Endometrial microvascular endothelial cells (primary cell): ENCODE measurements around the gene PLCL2. TPM values are rescaled to one million over a fixed set of nuclear protein-coding genes. Genes with fewer than 3 reads are reported as not detected.

Source experiments
- in situ Hi-C: cut with HindIII; loops from 2 replicates; pipeline ENCODE4 v1.10.0; 2017; ENCODE audit warnings: low sequenced_read_pairs, low pct_unique_long_range_greater_than_20kb; ENCODE audit errors: inconsistent ontology term
- total RNA-seq: library from RNA; depleted of rRNA; stranded (reverse); fragments of >200 nt; gene quantifications from one replicate; pipeline ENCODE4 v1.2.3, GENCODE V29; 2015; ENCODE audit errors: inconsistent ontology term

Gene PLCL2
- 7.3 TPM for total RNA-seq

DNA sequence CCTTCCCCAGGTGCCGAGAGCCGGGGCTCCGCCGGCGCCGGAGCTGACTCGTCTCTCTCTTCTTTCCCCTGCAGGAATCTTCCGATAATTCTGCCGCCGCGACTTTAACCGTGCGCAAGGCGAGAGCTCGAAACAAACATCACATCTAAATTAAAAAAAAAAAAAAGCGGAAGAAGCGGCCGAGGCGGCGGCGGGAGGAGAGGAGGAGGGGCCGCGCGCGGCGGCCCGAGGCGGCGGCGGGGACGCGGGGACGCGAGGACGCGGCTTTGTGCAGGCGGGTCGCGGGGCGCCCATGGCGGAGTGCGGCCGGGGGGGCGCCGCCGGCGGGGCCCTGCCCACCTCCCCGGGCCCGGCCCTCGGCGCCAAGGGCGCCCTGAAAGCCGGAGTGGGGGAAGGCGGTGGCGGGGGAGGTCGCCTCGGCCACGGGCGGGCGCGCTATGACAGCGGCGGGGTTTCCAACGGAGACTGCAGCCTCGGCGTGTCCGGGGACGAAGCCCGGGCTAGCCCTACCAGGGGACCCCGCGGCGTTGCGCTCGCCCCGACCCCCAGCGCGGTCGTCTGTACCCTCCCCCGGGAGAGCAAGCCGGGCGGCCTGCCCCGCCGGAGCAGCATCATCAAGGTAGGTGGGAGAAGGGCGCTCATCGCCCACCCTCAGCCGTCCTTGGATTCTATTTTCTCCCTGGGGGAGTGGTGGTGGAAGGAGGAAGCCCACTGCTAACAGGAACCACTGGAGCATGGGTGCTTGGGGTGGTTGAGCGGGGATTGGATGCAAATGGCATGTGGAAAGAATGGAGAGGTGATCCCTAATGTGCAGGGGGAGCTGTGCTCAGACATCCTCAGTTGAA is at the start of gene PLCL2:
TSS of gene PLCL2 (plus strand) at position 208 of the 845 bp plus-strand sequence. CDS start at position 293, 85 bp downstream.
- in situ Hi-C loops: no loop called here

DNA sequence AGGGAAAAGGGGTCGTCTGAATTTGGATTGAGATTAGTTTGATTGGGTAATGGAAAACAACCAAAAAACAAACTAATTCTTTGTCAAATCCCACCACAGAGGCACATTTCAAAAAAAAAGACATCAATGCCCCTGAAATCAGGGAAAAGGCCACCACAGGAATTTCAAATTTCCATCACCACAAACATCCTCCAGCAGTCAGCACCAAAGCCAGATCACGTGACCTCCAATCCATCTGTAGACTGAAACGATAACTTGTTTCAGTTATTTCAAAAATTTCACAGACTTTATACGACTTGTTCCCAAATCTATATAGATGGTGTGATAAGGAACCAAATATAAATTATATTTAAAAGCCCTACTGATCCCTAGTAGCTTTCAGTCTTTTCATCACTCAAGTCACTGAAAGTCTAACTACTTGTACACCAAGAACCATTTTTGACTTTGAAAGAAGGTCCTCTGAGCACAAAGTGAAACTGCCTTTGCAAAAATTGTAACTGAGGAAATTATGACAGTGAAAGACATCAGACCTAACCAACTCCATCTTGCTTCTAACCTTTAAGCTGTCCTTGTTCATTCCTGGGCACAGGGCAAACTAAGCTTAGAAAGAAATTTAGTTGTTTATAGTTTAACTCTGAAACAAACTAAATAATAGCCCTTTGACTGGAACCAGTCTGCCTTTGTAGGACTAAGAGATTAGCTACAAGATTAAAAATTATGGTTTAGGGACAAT is 48.1 kb upstream of the PLCL2 start:
- in situ Hi-C loops: no loop called here

DNA sequence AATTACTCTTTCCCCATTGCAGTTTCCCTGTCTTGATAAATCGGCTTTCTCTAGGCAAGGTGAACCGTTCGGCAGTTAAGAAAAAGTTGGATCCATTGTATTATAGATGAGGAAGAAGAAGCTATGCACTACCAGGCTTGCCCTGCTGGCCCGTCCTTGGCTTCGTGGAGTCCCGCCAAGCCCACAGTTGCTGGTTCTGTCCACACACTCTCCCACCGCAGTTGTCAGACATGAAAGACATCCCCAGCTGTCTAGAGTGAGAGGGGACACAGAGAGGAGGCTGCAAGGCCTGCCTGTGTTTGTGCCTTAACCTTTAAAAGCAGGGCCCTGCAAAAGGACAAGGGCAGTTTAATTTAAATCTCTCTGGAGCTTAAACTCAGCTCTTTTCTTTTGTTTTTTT is 47.2 kb upstream of the PLCL2 start:
- in situ Hi-C loops: no loop called here

DNA sequence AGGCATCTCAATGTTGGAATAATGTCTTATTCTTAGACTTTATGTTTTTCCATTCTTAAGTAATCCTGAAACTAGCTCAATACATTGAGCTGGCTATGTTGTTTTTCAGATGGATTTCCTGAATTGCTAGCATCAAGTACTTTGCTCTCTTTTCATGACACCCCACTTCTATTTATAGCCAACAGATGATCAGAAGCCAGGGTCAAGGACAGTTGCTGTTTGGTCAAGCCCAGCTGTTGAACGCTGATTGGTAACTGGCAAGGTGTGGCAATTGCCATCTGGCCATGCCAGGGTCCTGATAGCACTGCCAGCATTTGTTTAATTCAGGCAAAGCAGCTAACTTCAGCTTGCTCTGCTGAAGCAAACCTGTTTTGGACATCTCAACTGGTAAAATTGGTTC is 46.2 kb upstream of the PLCL2 start:
- in situ Hi-C loops: no loop called here

DNA sequence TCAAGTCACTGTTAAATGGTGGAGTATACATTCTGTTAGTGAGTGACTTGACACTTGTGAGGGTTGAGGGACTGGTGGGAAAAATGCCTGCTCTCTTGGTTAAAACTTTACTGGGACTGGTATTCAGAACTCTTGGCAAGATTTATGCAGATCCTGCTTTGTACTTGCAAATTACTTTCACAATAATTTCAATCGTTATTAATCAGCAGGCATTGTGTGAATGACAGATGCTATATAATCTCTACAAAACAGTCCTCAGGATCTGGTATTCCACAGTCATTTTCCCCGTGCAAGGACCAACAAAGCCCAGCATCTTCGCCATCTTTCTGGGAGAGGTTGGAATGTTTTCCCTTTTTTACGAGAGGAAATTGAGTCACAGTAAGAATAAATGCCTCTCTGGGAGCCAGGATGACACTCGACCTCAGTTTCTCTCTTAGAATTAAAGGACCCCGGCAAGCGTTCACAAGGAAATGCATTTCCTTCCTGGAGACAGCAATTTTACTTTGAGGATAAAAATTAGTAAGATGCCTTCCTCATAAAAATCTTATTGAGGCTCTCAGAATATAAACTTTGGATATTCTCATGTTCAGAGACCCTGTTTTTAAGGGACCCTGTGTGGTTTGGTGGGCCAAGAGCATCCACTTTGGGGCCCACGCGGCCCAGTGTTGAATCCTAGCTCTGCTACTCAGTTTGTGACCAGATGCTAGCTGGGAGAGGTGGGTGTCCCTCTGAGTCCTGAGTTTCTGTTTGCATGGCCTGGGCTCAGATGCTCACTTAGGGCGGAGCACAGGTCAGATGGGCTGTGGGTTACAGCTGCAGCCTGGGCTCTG is 45.3 kb upstream of the PLCL2 start:
- in situ Hi-C loops: no loop called here

DNA sequence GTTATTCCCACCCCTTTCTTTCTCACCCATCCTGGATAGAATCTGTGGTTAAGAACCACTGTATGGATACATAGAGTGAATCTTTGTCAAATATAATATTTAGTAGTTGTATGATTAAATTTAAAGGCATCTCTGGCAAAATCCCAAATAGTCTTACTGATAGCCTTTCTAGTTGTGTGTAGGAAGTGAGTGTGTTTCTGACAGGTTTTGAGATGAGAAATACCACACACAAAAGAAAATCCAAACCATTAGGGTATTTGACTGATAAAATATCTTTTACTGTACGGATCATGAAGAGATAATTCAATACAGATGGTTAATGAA is 44.7 kb upstream of the PLCL2 start:
- in situ Hi-C loops: no loop called here

DNA sequence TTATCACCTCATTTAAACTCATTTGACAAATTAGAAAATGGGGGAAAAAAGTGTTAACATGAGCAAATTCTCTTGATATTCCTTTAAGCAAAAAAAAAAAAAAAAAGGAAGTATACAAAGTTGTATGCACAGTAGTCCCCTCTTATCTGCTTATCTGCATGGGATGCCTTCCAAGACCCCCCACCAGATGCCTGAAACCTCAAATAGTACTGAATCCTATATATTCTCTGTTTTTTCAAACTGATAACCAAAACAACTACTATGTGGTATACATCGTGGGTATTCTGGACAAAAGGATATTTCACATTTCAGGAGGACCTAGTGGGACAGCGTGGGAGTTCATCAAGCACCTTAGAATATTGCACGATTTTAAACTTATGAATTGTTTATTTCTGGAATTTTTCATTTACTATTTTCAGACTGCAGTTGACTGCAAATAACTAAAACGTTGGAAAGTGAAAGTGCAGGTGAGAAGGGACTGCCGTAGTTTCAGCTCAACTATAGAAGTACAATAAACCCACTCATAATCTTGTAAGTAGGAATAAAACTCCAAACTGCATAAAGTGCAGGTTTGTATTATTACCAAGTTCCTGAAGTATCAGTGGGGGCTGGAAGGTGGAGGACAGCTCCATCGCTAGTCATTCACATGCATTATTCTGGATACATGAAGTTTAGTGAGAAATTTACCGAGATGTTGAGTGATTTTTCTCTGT is 43.6 kb upstream of the PLCL2 start:
- in situ Hi-C loops: no loop called here

DNA sequence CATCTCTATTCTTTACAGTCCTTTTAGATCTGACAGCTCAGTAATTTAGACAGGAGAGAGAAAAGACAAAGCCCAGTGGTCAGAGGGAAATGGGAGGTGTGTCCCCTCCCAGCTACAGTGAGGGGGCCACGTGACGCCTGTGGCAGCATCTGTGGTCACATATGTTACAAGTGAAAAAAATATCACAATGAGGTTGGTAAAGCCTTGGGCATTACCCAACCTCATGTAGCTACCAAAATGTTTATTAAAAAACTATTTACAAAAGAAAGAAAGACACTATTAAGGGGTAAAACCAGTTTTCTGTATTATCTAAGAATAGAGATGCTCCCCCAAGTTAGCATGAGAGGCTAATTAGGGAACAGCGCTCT is 42.9 kb upstream of the PLCL2 start:
- in situ Hi-C loops: no loop called here

DNA sequence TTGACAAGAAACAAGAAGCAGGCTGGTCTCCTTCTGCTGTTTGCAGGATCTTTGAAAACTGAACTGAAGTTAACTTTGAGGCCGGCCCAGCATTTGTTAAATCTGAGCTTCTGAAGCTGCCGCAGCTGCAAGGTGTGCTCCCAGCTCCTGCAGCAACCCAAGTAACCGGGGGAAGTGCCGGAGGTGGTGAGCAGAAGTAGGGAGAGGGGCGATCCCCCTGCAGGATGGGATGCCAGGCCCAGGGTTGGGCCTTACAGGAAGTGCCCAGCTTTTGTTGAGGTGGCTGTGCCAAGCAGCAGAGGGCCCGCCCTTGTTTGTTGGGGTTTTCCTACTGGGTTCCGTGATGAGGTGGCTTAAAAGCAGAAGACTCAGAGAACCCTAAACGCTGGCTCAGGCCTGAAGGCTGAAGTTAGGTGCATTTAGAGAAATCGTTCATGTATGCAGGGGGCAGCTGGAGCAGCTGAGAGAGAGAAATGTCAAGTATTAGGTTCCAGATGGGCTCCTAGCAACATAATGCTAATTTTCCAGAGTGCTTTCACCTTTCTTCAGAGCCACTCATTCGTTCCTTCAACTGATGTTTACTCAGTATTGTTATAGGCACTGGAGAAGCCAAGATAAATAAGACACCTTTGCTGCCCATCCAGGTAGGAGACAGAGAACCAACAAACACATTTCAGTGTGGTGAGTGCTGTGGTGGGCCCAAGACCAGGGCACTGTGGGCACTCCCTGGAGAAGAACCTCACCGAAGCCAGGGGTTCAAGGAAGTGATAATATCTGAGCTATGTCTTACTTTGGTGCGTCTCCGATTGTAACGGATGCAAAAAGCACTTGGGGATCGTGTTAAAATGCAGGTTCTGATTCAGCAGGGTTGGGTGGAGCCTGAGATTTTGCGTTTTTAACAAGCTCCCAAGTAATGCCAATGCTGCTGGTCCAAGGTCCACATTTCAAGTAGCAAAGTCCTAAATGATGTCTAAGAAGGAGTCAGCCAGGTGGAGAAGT is 42.2 kb upstream of the PLCL2 start:
- in situ Hi-C loops: no loop called here

DNA sequence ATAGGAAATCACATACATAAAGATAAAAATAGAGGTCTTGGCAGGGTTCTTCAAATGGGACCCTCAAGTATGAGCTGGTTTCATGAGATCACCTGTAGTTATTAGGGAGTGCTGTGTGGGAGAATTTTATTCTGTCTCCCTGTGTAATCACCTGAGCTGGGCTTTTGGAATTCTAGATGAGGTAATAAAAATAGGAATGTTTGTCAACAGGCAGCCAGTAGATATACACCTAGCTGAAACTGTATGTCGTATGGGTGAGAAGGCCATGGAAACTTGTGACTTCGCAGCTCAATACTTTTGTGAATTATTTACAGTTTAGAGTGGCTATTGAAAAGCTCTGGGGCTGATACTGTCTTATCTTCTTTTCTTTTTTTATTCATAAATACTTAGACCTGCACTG is 40.5 kb upstream of the PLCL2 start:
- in situ Hi-C loops: no loop called here

DNA sequence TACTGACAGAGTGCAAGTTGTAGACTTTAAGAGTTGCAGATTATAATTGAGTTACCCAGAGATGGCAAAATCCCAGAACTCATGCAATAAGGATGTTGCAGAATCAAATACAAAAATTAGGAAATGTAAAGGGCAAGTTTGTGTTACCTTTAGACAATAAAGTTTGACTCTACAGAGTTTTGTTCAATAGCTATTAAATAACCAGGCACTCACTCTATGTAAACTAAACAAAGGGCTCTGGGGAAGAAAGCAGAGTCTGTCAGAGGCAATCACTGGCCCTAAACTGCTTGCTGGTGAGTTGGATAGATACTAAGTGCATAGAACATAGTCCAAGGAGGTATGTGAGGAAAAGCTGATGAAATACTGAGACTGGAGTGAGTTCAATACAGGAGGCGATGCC is 40.0 kb upstream of the PLCL2 start:
- in situ Hi-C loops: no loop called here

DNA sequence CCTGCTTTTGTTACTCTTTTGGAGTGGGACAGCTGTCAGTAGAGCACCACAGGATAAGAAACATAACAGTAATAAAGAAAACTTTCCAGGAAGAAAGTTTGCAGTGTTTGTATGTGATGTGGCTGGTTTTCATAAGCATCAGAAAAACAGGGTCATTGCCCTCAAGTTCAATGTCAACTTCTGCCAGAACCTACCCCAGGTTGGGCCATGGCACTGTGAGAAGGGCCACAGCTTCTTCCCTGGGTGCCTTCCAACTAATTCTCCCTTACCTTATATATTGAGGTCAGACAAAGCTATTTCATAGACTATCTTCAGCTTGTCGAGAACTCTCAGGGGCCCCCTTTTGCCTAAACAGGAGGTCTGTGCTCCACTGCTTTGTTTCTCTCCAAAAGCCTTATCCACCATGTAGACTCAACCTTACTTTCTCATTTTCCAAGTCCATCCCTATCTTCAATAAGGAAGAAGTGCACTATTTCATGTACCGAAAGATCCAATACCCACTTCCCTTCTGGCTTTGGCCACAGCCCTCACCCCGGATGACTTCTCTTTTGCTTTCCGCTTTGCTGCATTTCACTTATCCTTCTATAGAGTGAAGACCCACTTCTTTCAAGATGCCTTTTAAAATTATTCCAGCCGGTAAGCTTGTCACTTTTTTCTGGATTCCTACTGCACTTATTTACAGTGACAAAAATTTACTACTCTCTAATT is 38.2 kb upstream of the PLCL2 start:
- in situ Hi-C loops: no loop called here

DNA sequence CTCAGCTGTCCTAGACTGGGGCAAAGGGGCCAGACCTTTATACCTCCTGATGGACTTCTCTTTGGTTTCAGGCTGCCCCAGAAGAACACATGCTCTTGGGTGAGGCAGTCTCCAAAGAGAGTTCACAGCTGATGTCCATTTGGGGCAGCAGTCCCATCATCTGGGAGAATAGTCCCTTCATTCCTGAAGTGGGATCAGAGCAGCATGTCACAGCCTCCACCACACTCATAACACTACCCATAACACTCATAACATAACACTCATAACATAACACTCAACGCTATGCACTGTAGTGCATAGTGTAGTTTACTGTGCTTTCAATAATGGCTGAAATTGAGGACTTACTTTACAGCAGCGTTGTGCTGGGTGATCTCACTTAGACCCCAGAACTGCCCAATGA is 36.7 kb upstream of the PLCL2 start:
- in situ Hi-C loops: no loop called here

DNA sequence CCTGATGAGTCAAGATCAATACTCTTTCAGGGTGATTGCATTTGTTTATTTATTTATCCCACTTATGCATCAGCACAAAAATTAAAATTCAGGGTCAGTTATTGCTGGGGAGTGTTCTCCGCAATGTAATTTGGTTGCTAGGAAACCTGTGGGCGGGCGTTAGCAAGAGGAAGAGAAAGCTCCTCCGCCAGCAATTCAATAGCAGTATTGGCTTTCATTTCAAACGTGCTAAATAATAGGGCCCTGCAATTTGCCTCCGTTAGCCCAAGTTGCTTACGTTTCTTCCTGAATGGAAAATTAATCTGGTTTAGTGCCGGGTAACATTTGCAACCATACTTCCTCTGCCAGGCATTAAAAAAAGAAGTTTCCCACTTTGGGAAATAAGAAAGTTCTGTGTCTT is 35.5 kb upstream of the PLCL2 start:
- in situ Hi-C loops: no loop called here

DNA sequence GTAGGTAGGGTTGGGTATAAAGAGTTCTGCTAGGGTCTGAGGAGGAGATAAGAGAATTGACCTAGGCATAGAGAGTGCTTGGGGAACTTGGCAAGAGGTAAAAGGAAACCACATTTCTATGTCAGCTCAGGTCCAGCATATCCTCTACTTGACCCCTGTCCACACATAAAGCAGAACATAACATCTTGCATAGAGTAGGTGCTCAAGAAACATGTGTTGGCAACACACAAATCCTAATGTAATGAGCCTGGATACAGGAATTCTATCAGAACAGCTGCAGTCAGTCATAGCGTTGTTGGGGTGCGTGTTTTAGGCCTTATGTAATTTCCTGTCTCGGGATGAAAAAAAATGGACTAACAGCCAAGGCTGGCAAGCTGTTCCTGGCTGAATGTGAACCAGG is 35.0 kb upstream of the PLCL2 start:
- in situ Hi-C loops: no loop called here

DNA sequence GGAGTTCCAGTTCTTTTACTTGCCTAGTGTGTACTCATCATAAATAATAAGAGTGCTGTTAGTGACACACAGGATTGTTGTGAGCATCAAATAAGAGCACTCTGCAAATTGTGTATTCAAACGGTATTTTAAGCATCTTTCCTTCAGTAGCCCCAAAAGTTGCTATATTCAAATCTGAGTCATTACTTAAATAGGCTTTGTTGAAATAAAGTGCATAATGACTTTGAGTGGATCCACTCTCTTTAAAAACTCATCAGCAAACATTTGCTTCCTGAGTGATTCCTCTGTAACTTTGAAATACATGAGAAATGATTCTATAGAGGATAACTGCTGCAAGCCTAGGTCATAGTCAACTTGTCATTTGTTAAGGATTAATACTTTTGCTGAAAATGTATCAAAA is 29.3 kb upstream of the PLCL2 start:
- in situ Hi-C loops: no loop called here

DNA sequence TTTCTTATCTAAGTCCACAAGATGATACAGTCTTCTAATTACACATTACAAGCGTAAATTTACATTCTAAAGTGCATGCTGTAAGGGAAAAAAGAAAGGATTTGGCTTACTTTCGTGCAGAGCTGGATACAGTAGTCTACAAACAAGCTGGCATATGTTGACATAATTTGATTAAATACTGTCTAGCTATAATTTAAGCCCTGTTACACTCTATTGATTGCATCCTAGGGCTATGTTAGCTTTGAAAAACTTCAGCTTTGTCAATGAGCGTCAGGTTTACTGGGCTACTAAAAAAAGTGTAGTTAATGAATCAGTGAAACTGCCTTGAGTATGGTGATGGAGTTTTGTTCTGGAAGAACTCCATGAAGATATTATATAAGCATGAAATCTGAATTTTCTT is 24.5 kb upstream of the PLCL2 start:
- in situ Hi-C loops: no loop called here
